GM19351 (cell line): ENCODE measurements around the gene TJP2.

Source experiments
- ATAC-seq: cut with Tn5 transposase; IDR thresholded peaks from one replicate; pipeline ENCODE4 v1.9.1; 2021; ENCODE audit warnings: mild to moderate bottlenecking, moderate library complexity; ENCODE audit not compliant: unreplicated experiment

The TJP2 gene

GRCh38 chr9:69222970-69223369 is 48.9 kb downstream of the TJP2 start:
- no peak for ATAC-seq

GRCh38 chr9:69223605-69224004 is 49.5 kb downstream of the TJP2 start:
- ATAC-seq = no peak

GRCh38 chr9:69229367-69229766 is 55.3 kb downstream of the TJP2 start:
- no peak for ATAC-seq

GRCh38 chr9:69232135-69232534 is 58.1 kb downstream of the TJP2 start:
- ATAC-seq = no peak

GRCh38 chr9:69234683-69235082 is 60.6 kb downstream of the TJP2 start:
- ATAC-seq = no peak

- no peak for ATAC-seq
These were observed 62.1 kb downstream of the TJP2 start for GRCh38 chr9:69236188-69236587.

- ATAC-seq = no peak
These were observed 63.7 kb downstream of the TJP2 start for GRCh38 chr9:69237702-69238295.

- ATAC-seq = no peak
These were observed 69.0 kb downstream of the TJP2 start for GRCh38 chr9:69243116-69243515.

GRCh38 chr9:69246629-69247028 is 72.6 kb downstream of the TJP2 start:
- ATAC-seq = no peak

- no peak for ATAC-seq
These were observed 73.9 kb downstream of the TJP2 start for GRCh38 chr9:69248005-69248404.

- no peak for ATAC-seq
These were observed 75.3 kb downstream of the TJP2 start for GRCh38 chr9:69249337-69249736.

- ATAC-seq = no peak
These were observed 76.6 kb downstream of the TJP2 start for GRCh38 chr9:69250681-69251080.

- ATAC-seq = no peak
These were observed 78.4 kb downstream of the TJP2 start for GRCh38 chr9:69252436-69252835.

- ATAC-seq = no peak
These were observed 79.0 kb downstream of the TJP2 start for GRCh38 chr9:69253057-69253456.

- no peak for ATAC-seq
These were observed 80.1 kb downstream of the TJP2 start for GRCh38 chr9:69254223-69254622.

- ATAC-seq = no peak
These were observed 81.5 kb downstream of the TJP2 start for GRCh38 chr9:69255591-69255990.

GRCh38 chr9:69258551-69258950 is 84.5 kb downstream of the TJP2 start:
- ATAC-seq = no peak

- no peak for ATAC-seq
These were observed 86.1 kb downstream of the TJP2 start for GRCh38 chr9:69260161-69260560.

GRCh38 chr9:69261636-69262035 is 87.6 kb downstream of the TJP2 start:
- no peak for ATAC-seq

GRCh38 chr9:69264526-69264925 is 90.4 kb downstream of the TJP2 start:
- no peak for ATAC-seq

- no peak for ATAC-seq
These were observed 91.8 kb downstream of the TJP2 start for GRCh38 chr9:69265891-69266290.

GRCh38 chr9:69272212-69272611 is 98.1 kb downstream of the TJP2 start:
- no peak for ATAC-seq

- ATAC-seq = no peak
These were observed 99.1 kb downstream of the TJP2 start for GRCh38 chr9:69273161-69273560.
